Uterus (tissue), 2 donors: ENCODE measurements around the gene ODAM.

Experiments used
- POLR2A ChIP-seq, 2 donors: fragments of 450-650 bp; IDR thresholded peaks; one replicate each; pipeline ENCODE4 v1.6.1; 2016; ENCODE audit warnings: antibody characterized with exemption in 2 of 2, mild to moderate bottlenecking in 1 of 2, moderate library complexity in 1 of 2
- TF ChIP-seq, protein P1 (sequence below), 4 experiments: fragments of 200-600 bp in 2 of 4; fragments of 450-650 bp in 2 of 4; sonication (generic) in 2 of 4; IDR thresholded peaks; one replicate each; pipeline ENCODE4 v1.5.1; 2016 to 2019; ENCODE audit warnings: antibody characterized with exemption in 4 of 4, mild to moderate bottlenecking in 2 of 4, moderate library complexity in 1 of 4

DNA sequence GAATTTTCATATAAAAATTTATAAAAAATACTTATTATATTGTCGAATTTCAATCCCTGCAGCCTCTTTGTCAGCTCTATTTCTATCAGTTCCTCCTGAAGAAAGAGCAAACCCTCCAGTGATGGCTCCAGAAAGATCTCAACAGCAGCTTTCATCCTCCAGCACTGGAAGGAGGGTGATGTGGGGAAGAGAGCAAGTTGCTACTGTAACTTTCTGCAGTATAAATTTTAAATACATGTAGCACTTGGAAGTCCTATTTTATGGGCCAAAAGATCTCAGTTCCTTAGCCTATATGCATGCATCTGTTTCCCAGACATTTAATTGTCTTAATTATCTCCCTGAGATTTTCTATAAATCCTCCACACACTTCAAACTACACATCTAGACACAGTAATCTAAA, 13.7 kb upstream of the ODAM start:
- TF ChIP-seq, protein P1, sequence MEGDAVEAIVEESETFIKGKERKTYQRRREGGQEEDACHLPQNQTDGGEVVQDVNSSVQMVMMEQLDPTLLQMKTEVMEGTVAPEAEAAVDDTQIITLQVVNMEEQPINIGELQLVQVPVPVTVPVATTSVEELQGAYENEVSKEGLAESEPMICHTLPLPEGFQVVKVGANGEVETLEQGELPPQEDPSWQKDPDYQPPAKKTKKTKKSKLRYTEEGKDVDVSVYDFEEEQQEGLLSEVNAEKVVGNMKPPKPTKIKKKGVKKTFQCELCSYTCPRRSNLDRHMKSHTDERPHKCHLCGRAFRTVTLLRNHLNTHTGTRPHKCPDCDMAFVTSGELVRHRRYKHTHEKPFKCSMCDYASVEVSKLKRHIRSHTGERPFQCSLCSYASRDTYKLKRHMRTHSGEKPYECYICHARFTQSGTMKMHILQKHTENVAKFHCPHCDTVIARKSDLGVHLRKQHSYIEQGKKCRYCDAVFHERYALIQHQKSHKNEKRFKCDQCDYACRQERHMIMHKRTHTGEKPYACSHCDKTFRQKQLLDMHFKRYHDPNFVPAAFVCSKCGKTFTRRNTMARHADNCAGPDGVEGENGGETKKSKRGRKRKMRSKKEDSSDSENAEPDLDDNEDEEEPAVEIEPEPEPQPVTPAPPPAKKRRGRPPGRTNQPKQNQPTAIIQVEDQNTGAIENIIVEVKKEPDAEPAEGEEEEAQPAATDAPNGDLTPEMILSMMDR (IDR thresholded peaks at IDR 0.05), result no peak
- TF ChIP-seq POLR2A (IDR thresholded peaks at IDR 0.05), result no peak
